ENCODE measurements around the gene ITGBL1. TPM values are rescaled to one million over a fixed set of nuclear protein-coding genes. Genes with fewer than 3 reads are reported as not detected.

Gene ITGBL1
- total and polyA plus RNA-seq, 5 experiments from 2014 or later: not detected

GRCh38 chr13:101708115-101708514 lies 255.6 kb downstream of the ITGBL1 start:
- no peak for DNase-seq
- Mint-ChIP-seq H3K27ac (no peak overlapping the region), H3K4me3 (no peak overlapping the region), H3K4me1 (peaks cover 5 to 12% (median 10%) of the 10 kb centered on the region in 4 donors), H3K27me3 (peaks cover 0 to 18% (median 11%) of the 10 kb centered on the region in 5 donors), H3K36me3 (no peaks in the 10 kb centered on the region), H3K9me3 (no peaks in the 10 kb centered on the region)
- POLR2A ChIA-PET: interaction anchor here (0.7 kb wide), 1 partner anchor 1064 kb away, joined by 3 read pairs; no protein-coding TSS in a partner anchor
- ATAC-seq: no peak

GRCh38 chr13:101709952-101710351 lies 257.5 kb downstream of the ITGBL1 start:
- DNase-seq (no peak), ATAC-seq (no peak)
- Mint-ChIP-seq H3K36me3 (no peaks in the 10 kb centered on the region), H3K27ac (no peak overlapping the region), H3K27me3 (peaks cover 0 to 18% (median 10%) of the 10 kb centered on the region in 5 donors), H3K4me1 (peaks cover 5 to 12% (median 10%) of the 10 kb centered on the region in 4 donors), H3K9me3 (no peaks in the 10 kb centered on the region), H3K4me3 (no peak overlapping the region)
- POLR2A ChIA-PET: no interaction called here

- DNase-seq: no peak
- Mint-ChIP-seq H3K27ac (no peak overlapping the region), H3K4me3 (no peak overlapping the region), H3K36me3 (no peaks in the 10 kb centered on the region), H3K27me3 (peaks cover 1 to 18% (median 9%) of the 10 kb centered on the region in 5 donors), H3K4me1 (peaks cover 5 to 8% (median 7%) of the 10 kb centered on the region in 4 donors), H3K9me3 (no peaks in the 10 kb centered on the region)
- ATAC-seq: no peak
- POLR2A ChIA-PET: no interaction called here
Observed at GRCh38 chr13:101711307-101712025, 259.0 kb downstream of the ITGBL1 start.

- peaks cover 1 to 18% (median 9%) of the 10 kb centered on the region in 5 donors for H3K27me3 Mint-ChIP-seq
- DNase-seq (no peak), ATAC-seq (no peak)
- no peak overlapping the region for H3K27ac Mint-ChIP-seq
- H3K36me3 Mint-ChIP-seq: no peaks in the 10 kb centered on the region
- H3K4me3 Mint-ChIP-seq: no peak overlapping the region
- H3K9me3 Mint-ChIP-seq: no peaks in the 10 kb centered on the region
- POLR2A ChIA-PET: no interaction called here
- peaks cover 2 to 3% (median 2%) of the 10 kb centered on the region in 4 donors for H3K4me1 Mint-ChIP-seq
Observed at GRCh38 chr13:101712026-101712348, 259.5 kb downstream of the ITGBL1 start.

- H3K4me1 Mint-ChIP-seq: no peaks in the 10 kb centered on the region
- H3K4me3 Mint-ChIP-seq: no peak overlapping the region
- no peak for DNase-seq
- no peak overlapping the region for H3K27ac Mint-ChIP-seq
- H3K27me3 Mint-ChIP-seq: peaks cover 1 to 10% (median 8%) of the 10 kb centered on the region in 5 donors
- H3K9me3 Mint-ChIP-seq: no peaks in the 10 kb centered on the region
- ATAC-seq: no peak
- no peaks in the 10 kb centered on the region for H3K36me3 Mint-ChIP-seq
- POLR2A ChIA-PET: no interaction called here
Observed at GRCh38 chr13:101714195-101714594, 261.7 kb downstream of the ITGBL1 start.

GRCh38 chr13:101717353-101717752 lies 264.9 kb downstream of the ITGBL1 start:
- no peak overlapping the region for H3K27ac Mint-ChIP-seq
- DNase-seq (no peak), ATAC-seq (no peak)
- POLR2A ChIA-PET: no interaction called here
- H3K4me1 Mint-ChIP-seq: no peaks in the 10 kb centered on the region
- H3K9me3 Mint-ChIP-seq: no peaks in the 10 kb centered on the region
- H3K4me3 Mint-ChIP-seq: no peak overlapping the region
- no peaks in the 10 kb centered on the region for H3K36me3 Mint-ChIP-seq
- peaks cover 0 to 6% (median 1%) of the 10 kb centered on the region in 5 donors for H3K27me3 Mint-ChIP-seq

- H3K27ac Mint-ChIP-seq: no peak overlapping the region
- peaks cover 0 to 1% (median 0%) of the 10 kb centered on the region in 9 donors for H3K9me3 Mint-ChIP-seq
- POLR2A ChIA-PET: no interaction called here
- no peak overlapping the region for H3K4me3 Mint-ChIP-seq
- no peak for DNase-seq
- peaks cover 0 to 6% (median 1%) of the 10 kb centered on the region in 5 donors for H3K27me3 Mint-ChIP-seq
- no peaks in the 10 kb centered on the region for H3K4me1 Mint-ChIP-seq
- no peak for ATAC-seq
- no peaks in the 10 kb centered on the region for H3K36me3 Mint-ChIP-seq
Observed at GRCh38 chr13:101718496-101718895, 266.0 kb downstream of the ITGBL1 start.

GRCh38 chr13:101726681-101727080 lies 274.2 kb downstream of the ITGBL1 start:
- no peak overlapping the region for H3K27ac Mint-ChIP-seq
- DNase-seq: no peak
- no peak overlapping the region for H3K4me3 Mint-ChIP-seq
- peaks cover 0 to 2% (median under 1%) of the 10 kb centered on the region in 4 donors for H3K4me1 Mint-ChIP-seq
- peaks cover 0 to 4% (median 2%) of the 10 kb centered on the region in 5 donors for H3K27me3 Mint-ChIP-seq
- ATAC-seq: no peak
- H3K36me3 Mint-ChIP-seq: no peaks in the 10 kb centered on the region
- H3K9me3 Mint-ChIP-seq: peaks cover 0 to 4% (median 0%) of the 10 kb centered on the region in 9 donors
- POLR2A ChIA-PET: no interaction called here

- H3K36me3 Mint-ChIP-seq: no peaks in the 10 kb centered on the region
- H3K4me1 Mint-ChIP-seq: peaks cover 0 to 2% (median under 1%) of the 10 kb centered on the region in 4 donors
- no peak overlapping the region for H3K4me3 Mint-ChIP-seq
- ATAC-seq: no peak
- peaks cover 0 to 4% (median 0%) of the 10 kb centered on the region in 9 donors for H3K9me3 Mint-ChIP-seq
- H3K27me3 Mint-ChIP-seq: peaks cover 0 to 4% (median 2%) of the 10 kb centered on the region in 5 donors
- no peak for DNase-seq
- POLR2A ChIA-PET: no interaction called here
- H3K27ac Mint-ChIP-seq: no peak overlapping the region
Observed at GRCh38 chr13:101727118-101727517, 274.6 kb downstream of the ITGBL1 start.

- peaks cover 0 to 4% (median 2%) of the 10 kb centered on the region in 5 donors for H3K27me3 Mint-ChIP-seq
- POLR2A ChIA-PET: no interaction called here
- H3K4me1 Mint-ChIP-seq: peaks cover 0 to 2% (median under 1%) of the 10 kb centered on the region in 4 donors
- H3K9me3 Mint-ChIP-seq: peaks cover 0 to 4% (median 0%) of the 10 kb centered on the region in 9 donors
- DNase-seq (no peak), ATAC-seq (no peak)
- H3K4me3 Mint-ChIP-seq: no peak overlapping the region
- no peaks in the 10 kb centered on the region for H3K36me3 Mint-ChIP-seq
- H3K27ac Mint-ChIP-seq: no peak overlapping the region
Observed at GRCh38 chr13:101728021-101728420, 275.5 kb downstream of the ITGBL1 start.

GRCh38 chr13:101728615-101729014 lies 276.1 kb downstream of the ITGBL1 start:
- POLR2A ChIA-PET: no interaction called here
- no peaks in the 10 kb centered on the region for H3K36me3 Mint-ChIP-seq
- no peak overlapping the region for H3K4me3 Mint-ChIP-seq
- peaks cover 0 to 2% (median 0%) of the 10 kb centered on the region in 9 donors for H3K9me3 Mint-ChIP-seq
- no peak overlapping the region for H3K27ac Mint-ChIP-seq
- ATAC-seq (no peak), DNase-seq (no peak)
- H3K4me1 Mint-ChIP-seq: peaks cover 0 to 2% (median under 1%) of the 10 kb centered on the region in 4 donors
- peaks cover 0 to 4% (median 2%) of the 10 kb centered on the region in 5 donors for H3K27me3 Mint-ChIP-seq

- Mint-ChIP-seq H3K4me1 (peaks cover 0 to 2% (median under 1%) of the 10 kb centered on the region in 4 donors), H3K4me3 (no peak overlapping the region), H3K36me3 (no peaks in the 10 kb centered on the region), H3K27ac (no peak overlapping the region), H3K9me3 (no peaks in the 10 kb centered on the region), H3K27me3 (peaks cover 0 to 4% (median 2%) of the 10 kb centered on the region in 5 donors)
- no peak for ATAC-seq
- POLR2A ChIA-PET: no interaction called here
- DNase-seq: no peak
Observed at GRCh38 chr13:101730420-101731000, 278.0 kb downstream of the ITGBL1 start.

GRCh38 chr13:101736566-101736965 lies 284.1 kb downstream of the ITGBL1 start:
- Mint-ChIP-seq H3K4me3 (no peak overlapping the region), H3K27ac (no peak overlapping the region), H3K36me3 (no peaks in the 10 kb centered on the region), H3K27me3 (peaks cover 0 to 1% (median 0%) of the 10 kb centered on the region in 5 donors), H3K4me1 (no peaks in the 10 kb centered on the region), H3K9me3 (no peaks in the 10 kb centered on the region)
- ATAC-seq (no peak), DNase-seq (no peak)
- POLR2A ChIA-PET: no interaction called here

Measured in naive thymus-derived CD8-positive, alpha-beta T cell (primary cell).